Measurements from ENCODE around the gene HTRA3.

Gene HTRA3

DNA sequence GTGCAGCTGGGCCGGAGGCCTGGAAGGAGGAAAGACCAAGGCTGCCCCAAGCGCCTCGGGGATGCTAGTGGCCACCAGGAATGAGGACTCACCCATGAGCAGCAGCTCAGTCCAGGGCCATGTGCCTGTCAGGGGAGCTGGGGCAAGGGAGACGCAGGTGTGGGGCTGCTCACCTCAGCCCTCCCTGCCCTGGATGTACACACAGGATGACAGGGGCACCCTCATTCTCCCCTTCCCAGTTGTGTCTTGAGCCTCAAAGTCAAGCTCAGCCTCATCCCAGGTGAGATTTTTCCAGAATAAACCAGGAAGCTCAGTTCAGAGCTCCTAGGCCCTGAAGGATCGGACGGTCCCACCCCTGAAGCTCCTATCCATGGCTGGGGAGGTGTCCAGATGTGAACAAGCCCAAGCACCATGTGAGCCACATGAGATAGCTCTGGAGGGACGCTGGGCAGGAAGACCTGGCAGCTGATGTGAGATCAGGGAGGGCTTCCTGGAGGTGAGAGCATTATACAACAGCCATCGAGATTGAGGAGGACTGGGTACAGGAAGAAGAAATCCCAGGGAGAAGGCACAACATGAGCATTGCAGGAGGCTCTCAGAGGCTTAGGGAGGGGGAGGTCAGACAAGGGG lies 23.0 kb downstream of the HTRA3 start:
- DNase-seq (ENCODE audit: low read depth in 2 of 2): no peak

DNA sequence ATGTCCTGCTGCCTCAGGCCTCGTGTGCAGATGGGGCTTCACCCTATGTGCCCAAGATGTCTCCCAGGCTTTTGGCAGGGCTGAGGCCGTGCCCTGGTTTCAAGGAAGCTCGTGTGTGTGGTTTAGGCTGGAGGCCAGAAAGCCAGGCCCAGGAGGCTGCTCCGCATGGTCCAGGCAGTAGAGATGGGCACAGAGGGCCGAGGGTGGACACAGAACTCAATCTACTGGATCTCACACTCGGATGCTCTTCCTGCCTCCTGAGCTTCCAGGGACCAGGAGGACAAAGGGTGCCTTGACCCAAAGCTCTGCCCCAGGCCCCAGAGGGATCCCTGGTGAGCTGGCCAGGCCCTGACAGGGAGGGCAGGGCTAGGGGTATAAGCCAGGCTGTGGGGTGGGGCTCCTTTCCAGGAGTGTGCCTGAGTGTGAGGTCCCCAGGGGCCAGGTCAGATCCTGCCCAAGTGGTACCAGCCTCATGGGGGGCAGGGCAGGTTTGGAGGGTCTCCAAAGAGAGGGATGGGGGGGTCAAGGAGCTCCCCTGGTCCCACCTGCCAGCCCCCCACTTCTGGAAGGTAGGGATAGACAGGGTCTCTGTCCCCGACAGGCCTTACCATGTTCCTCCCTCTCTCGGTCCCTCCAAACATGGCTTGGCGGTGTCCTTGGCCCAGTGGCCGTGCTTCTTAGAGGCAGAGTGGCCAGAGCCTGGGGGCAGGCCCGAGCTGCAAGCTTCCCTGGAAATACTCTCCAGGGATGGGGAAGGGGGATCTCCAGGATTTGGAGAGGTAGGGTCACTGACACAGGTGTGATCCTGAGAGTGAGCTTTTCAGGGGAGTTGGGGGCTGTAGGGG lies 23.8 kb downstream of the HTRA3 start:
- DNase-seq (ENCODE audit: low read depth in 2 of 2): no peak

DNA sequence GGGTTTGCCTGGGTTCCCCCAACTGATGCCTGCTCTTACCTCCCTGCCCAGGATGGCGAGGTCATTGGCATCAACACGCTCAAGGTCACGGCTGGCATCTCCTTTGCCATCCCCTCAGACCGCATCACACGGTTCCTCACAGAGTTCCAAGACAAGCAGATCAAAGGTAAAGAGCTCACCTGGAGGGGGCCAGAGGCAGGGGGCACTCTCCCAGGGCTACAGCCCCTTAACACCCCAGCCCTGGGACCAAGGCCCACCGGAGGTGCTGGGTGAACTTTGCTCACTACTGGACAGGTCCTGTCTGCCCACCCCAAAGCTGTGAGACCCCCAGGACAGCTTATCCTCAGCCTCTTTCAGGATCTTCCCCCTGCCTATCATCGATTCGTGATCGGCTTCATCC lies 24.5 kb downstream of the HTRA3 start:
- no peak for DNase-seq (ENCODE audit: low read depth in 2 of 2)

DNA sequence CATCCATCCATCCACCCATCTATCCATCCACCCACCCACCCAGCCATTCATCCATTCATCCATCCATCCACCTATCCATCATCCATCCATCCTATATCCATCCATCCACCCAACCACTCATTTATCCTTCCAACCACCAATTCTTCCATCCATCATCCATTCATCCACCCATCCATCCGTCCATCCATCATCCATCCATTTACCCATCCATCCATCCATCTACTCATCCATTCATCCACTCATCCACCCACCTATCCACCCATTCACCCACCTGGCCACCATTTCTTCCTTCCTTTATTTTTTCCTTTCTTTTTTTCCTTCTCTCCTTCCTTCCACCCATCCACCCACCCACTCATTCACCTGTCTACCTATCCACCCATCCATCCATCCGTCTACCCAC lies 25.2 kb downstream of the HTRA3 start:
- no peak for DNase-seq (ENCODE audit: low read depth in 2 of 2)

DNA sequence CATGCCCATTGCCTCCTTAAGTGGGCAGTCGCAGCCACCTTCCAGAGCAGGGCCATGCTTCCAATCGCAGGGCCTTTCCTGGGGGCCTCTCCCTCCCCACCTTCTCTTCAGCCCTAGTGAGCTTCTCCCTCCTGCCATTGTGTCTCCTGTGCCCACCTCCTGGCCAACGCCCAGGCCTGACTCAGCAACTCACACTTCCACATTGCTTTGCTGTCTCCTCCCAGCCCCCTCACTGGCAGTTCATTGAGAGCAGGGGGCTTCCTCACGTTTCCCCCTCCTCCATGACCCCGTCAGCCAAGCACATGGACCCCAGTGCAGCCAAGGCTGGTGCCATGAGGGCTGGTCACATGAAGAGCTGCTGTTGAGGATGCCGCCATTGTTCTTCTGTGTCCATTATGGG lies 25.9 kb downstream of the HTRA3 start:
- DNase-seq (ENCODE audit: low read depth in 2 of 2): no peak

DNA sequence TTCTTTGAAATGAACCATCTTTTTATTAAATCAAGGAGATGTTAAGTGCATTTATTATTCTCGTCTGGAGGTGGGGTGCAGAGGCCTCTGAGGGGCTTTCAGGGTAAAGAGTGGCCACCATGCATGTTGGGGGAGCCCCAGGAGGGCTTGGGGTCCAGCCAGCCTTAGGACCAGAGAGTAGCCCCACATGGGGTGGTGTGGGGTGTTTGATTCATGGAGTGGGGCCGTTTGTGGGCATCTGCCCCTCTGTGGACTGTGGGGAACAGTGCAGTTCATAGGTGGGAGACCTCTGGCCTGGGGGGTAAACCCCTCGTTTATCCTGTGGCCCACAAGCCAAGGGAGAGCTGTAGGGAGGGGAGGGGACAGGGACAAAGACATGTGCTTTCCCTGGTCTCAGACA lies 26.9 kb downstream of the HTRA3 start:
- DNase-seq (ENCODE audit: low read depth in 2 of 2): no peak

DNA sequence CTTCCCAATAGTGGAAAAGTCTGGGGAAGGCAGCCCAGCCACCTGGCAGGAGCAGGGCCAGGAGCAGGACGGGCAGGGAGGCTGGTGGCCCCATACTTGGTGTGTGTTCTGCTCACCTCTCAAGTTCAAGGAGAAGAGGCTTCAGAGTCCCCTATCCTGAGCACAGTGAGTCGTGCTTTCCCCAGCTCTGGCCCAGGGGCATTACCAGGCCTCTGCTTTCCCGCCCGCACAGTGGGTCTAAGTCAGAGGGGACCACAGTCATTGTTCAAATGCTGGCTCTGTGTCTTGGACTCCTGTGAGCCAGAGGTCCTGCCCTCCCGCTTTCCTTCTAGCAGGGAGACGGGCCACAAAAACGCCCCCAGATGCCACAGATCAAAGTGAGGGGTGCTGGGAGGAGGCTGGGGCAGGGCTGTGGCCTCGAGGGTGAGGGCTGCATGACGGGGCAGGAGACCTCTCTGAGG lies 27.6 kb downstream of the HTRA3 start:
- no peak for DNase-seq (ENCODE audit: low read depth in 2 of 2)

DNA sequence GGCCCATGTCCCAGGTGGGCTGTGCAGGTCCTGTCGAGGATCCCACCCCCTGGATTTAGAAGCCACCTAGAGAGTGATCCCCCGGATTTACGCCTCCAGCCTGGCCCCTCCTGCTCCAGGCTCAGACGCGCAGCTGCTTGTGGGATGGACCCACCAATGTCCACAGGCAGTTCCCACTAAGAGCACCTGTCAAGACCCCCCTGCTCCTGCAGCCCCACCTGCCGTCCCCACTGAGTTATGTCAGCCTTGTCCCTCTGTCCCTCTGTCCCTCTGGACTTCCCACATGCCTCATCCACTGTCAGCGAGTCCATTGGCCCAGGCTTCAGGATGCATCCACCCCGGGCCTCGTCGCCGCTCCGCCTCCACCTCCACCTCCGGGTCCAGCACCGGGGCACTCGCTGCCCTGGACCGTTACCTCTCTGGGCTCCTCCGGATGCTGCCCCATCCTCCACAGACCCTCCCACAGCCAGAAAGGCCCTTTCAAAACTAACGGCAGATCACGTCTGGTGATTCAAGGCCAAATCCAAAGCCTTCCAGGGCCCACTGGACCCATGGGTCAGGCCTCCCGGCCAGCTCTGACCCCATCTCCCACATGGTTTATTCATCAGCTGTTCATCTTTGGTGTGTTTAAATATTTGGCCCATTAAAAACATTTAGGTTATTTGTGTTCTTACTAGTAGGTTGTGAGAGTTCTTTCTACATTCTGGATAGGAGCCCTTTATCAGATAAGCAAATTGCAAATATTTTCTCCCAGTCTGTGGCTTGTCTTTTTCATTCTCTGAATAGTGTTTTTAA lies 28.3 kb downstream of the HTRA3 start:
- DNase-seq (ENCODE audit: low read depth in 2 of 2): no peak

DNA sequence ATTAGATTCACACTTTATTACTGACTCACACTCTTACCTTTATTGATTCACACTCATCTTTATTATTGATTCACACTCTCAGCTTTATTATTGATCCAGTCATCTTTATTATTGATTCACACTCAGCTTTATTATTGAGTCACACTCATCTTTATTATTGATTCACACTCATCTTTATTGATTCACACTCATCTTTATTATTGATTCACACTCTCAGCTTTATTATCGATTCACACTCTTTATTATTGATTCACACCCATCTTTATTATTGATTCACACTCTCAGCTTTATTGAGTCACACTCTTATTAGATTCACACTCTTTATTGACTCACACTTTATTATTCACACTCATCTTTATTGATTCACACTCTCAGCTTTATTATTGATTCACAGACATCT lies 31.3 kb downstream of the HTRA3 start:
- DNase-seq (ENCODE audit: low read depth in 2 of 2): no peak

DNA sequence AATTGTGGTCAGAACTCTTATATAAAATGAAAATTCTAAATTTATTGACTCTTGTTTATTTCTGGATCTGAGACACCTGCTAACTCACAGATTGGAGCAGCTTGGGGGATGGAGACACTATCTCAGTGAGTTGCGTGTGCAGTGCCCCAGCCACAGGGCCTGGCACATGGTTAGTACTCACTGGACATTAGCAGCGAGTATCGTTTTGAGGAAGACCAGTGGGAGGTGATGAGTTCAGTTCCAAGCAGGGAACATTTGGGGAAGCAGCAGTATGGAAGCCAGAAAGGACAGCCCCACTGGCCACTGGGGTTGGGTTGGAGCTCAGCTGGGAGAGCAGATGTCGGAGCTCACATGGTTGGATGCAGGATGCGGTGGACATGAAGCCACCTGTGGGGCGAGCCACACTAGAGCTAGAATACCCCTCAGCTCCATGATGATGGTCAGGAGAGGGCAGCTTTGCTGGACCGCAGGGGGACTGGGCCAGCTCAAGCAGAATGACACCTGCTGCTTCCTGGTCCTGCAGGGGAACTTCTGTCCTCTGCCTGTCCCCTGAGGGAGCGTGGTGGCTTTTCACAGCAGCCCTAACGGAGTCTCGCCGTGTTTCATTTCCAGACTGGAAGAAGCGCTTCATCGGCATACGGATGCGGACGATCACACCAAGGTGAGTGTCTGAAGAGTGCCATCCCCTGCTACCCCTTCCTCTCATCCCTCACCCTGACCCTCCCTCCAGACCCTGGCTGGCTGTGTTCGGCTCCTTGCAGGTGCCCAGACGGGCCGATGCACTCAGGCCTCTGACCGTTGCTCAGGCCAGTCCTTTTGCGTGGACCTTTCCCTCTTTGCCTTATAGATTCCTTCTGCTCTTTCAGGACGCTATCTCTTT lies 32.5 kb downstream of the HTRA3 start:
- no peak for DNase-seq (ENCODE audit: low read depth in 2 of 2)

DNA sequence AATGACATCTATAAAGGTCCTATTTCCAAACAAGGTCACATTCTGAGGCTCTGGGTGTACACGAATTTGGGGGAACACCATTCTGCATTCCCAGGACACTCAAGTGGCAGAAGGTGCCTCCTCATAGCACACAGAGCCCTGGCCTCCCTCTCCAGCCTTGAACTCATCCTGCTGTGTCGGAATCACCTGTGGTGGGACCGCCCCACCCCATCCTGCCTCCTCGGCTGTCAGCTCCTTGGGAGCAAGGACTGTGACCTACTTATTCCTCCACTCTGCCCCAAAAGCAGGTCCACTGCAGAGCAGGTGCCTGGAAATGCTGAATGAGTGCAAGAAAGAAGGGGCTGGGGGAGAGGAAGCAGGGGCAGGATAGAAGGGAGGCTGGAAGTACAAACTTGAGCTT lies 33.5 kb downstream of the HTRA3 start:
- no peak for DNase-seq (ENCODE audit: low read depth in 2 of 2)

DNA sequence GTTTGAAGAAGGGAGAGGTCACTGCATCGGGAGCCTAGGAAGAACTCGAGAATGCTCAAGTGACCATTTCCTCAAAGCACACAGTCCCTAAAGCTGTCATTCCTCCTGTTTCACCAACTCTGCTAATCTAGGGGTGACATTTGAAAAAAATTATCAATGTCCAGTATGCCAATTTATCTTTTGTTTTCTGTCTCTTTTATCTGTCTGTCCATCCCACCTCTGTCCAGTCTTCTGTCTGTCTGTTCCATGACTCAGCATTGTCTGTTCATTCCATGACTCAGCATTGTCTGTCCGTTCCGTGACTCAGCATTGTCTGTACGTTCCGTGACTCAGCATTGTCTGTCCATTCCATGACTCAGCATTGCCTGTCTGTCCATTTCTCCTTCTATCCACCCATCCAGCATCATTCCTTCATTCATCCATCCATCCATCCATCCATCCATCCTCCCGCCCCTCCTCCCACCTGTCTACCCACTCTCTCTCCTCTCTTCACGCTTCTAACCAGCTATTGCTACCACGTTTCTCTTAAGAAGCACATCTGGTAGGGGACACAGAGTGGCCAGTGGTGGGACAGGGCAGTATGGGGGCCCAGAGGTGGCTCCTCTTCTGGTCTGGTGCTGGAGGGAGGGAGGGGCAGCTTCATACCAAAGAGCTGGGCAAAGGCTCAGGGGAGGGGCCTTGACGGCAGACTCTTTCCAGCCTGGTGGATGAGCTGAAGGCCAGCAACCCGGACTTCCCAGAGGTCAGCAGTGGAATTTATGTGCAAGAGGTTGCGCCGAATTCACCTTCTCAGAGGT lies 34.1 kb downstream of the HTRA3 start:
- no peak for DNase-seq (ENCODE audit: low read depth in 2 of 2)

DNA sequence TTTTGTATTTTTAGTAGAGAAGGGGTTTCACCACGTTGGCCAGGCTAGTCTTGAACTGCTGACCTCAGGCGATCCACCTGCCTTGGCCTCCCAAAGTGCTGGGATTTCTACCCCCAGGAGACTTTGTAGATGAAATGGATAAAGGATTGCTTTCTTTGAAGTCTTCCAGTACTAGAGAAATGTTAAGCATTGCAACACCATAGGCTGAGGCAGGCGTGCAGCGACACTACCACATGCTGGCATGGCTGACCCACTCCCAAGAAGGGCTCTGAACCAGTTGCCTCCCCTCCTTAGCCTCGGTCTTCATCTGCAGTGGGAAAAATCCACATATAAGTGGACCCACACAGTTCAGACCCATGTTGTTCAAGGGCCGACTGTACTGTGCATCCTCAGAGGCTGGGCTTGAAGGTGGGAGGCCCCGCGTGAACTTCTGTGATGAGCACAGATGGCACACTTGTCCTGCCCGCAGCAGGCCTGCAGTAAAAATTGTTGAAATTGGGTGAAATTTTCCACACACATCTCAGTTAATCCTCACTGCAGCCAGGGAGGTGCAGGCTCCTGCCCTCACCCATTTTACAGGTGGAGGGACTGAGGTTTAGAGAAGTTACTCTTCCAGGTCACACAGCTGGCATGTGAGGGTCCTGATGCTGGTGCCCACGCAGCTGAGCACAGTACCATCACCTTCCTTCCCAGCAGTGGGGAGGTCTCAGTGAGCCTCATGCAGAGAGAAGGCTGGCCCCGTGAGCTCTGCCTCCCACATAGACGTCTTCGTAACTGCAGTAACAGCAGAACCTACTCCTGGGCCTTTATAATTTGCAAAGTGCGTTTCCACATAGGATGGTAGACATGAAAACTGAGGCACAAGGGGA lies 35.5 kb downstream of the HTRA3 start:
- DNase-seq (ENCODE audit: low read depth in 2 of 2): no peak

DNA sequence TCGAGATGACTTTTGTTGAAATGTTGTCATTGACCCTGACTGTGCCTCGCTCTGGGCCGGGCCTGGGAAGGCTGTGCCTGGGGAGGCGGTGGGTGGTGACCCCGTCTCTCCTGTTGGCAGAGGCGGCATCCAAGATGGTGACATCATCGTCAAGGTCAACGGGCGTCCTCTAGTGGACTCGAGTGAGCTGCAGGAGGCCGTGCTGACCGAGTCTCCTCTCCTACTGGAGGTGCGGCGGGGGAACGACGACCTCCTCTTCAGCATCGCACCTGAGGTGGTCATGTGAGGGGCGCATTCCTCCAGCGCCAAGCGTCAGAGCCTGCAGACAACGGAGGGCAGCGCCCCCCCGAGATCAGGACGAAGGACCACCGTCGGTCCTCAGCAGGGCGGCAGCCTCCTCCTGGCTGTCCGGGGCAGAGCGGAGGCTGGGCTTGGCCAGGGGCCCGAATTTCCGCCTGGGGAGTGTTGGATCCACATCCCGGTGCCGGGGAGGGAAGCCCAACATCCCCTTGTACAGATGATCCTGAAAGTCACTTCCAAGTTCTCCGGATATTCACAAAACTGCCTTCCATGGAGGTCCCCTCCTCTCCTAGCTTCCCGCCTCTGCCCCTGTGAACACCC lies 36.4 kb downstream of the HTRA3 start:
- DNase-seq (ENCODE audit: low read depth in 2 of 2): no peak

DNA sequence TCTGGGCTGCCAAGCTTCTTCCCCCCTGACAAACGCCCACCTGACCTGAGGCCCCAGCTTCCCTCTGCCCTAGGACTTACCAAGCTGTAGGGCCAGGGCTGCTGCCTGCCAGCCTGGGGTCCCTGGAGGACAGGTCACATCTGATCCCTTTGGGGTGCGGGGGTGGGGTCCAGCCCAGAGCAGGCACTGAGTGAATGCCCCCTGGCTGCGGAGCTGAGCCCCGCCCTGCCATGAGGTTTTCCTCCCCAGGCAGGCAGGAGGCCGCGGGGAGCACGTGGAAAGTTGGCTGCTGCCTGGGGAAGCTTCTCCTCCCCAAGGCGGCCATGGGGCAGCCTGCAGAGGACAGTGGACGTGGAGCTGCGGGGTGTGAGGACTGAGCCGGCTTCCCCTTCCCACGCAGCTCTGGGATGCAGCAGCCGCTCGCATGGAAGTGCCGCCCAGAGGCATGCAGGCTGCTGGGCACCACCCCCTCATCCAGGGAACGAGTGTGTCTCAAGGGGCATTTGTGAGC lies 37.0 kb downstream of the HTRA3 start:
- no peak for DNase-seq (ENCODE audit: low read depth in 2 of 2)

DNA sequence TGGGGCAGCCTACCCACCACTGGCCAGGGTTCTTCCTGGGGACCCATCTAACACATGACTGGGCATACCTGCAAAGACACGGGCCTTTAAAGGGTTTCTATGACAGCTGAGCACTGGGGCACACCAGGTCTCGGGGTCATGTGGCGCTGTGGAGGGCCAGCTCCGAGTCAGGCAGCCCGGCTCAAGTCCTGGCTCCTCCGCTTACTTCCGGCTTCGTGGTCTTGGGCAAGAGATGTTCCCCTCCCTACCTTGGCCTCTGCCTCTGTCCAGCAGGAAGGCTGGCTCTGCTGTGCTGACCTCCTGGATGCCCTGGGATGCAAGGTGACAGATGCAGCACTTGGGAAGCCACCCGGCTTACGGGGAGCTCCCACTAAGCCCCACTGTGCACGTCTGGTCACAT lies 37.6 kb downstream of the HTRA3 start:
- no peak for DNase-seq (ENCODE audit: low read depth in 2 of 2)

DNA sequence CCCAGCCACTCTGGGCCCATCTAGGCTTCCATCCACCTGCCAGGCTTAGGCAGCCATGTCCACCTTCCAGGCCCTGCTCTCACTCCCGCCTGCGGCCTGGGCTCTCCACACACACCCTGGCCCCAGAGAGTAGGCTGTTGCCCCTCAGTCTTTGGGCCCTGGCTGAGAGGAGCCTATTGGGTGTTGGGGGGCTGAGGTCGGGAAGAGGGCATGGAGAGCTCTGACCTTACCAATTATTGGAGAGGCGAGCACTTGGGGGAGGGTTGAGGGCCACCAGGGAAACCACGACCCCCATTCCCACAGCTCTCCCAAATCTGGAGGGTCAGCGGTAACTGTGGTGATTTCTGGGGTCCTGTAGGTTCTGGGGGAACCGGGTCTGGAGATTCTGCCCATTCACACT lies 38.2 kb downstream of the HTRA3 start:
- DNase-seq (ENCODE audit: low read depth in 2 of 2): no peak

DNA sequence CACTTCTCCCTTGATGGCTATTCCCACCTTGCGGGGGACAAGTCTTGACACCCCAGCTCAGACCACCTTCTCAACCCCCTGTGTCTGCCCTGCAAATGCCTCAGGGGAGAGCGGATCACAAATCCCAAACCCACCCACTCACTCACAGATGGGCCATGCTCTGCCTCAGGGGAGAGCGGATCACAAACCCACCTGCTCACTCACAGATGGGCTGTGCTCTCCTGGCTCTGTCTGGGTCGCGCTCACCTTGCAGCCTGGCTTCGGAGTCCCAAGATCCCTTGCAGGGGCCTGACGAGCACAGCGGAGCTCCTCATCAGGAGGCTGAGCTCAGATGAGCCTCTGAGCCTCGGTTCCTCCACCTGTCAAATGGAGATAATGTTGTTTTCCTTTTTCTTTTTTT lies 38.6 kb downstream of the HTRA3 start:
- DNase-seq (ENCODE audit: low read depth in 2 of 2): no peak

Data from stimulated activated CD8-positive, alpha-beta memory T cell treated with anti-CD3 and anti-CD28 coated beads, Interleukin-7, amount 100 ng/mL, for 4 hours (primary cell).